ENCODE measurements around the gene NLGN1. TPM values are rescaled to one million over a fixed set of nuclear protein-coding genes. Genes with fewer than 3 reads are reported as not detected.

Gene NLGN1
- total and polyA plus RNA-seq, 2 of the 13 experiments (the other 11 are each of a cell fraction or from before 2014, with no cell fraction given), result not detected

- no peak for TF ChIP-seq ZNF891 (CRISPR knock-in tag; IDR thresholded peaks at IDR 0.05)
- TF ChIP-seq HMGA1 (CRISPR knock-in tag; conservative IDR thresholded peaks at IDR 0.05), result no peak
Measured at GRCh38 chr3:174132421-174133042, 735.0 kb downstream of the NLGN1 start (continued).

- no peak overlapping the region for H3K4me3 ChIP-seq (replicated peaks in 1 of 3; ENCODE audit: insufficient read depth in 1 of 3, low read depth in 2 of 3, low read length in 3 of 3)
- TF ChIP-seq RCOR2 (CRISPR knock-in tag; IDR thresholded peaks at IDR 0.05) (no peak), SMAD1 (CRISPR knock-in tag; IDR thresholded peaks at IDR 0.05; ENCODE audit: borderline replicate concordance, low read depth) (no peak), ZNF556 (CRISPR knock-in tag; IDR thresholded peaks at IDR 0.05; ENCODE audit: borderline replicate concordance) (no peak), POLR2AphosphoS2 (IDR thresholded peaks at IDR 0.05; ENCODE audit: low read depth, low read length) (no peak), REL (CRISPR knock-in tag; conservative IDR thresholded peaks at IDR 0.05) (no peak), POGZ (CRISPR knock-in tag; IDR thresholded peaks at IDR 0.05) (no peak), E2F1 (CRISPR knock-in tag; IDR thresholded peaks at IDR 0.05) (no peak), ZNF12 (CRISPR knock-in tag; IDR thresholded peaks at IDR 0.05) (no peak), ATM (IDR thresholded peaks at IDR 0.05; ENCODE audit: borderline replicate concordance) (no peak), ERF (CRISPR knock-in tag; IDR thresholded peaks at IDR 0.05) (no peak), ZNF512 (CRISPR knock-in tag; IDR thresholded peaks at IDR 0.05) (no peak), RAD21 (CRISPR knock-in tag; IDR thresholded peaks at IDR 0.05) (no peak), CBX1 (IDR thresholded peaks at IDR 0.05; ENCODE audit: low read depth) (no peak), FOXA3 (CRISPR knock-in tag; IDR thresholded peaks at IDR 0.05) (no peak)
- no peaks in the 10 kb centered on the region for H4K20me1 ChIP-seq (ENCODE audit: insufficient read depth, low read length)
- no peaks in the 10 kb centered on the region for H3K4me1 ChIP-seq (ENCODE audit: insufficient read depth, low read length)
- BruUV-seq (replicated peaks), result no TSS peak
- no peak overlapping the region for H3K27ac ChIP-seq (ENCODE audit: extremely low read length, insufficient read depth, low read length)
- WGBS (ENCODE audit: low lambda C conversion rate), result 2% methylated on average over 1 of the region's 1 CpG
- intact Hi-C loops (cut with micrococcal nuclease; ENCODE audit: unreplicated experiment) (no loop called here), in situ Hi-C loops (cut with HindIII; ENCODE audit: extremely low pct_ligation_motif_present, low pct_unique_long_range_greater_than_20kb) (no loop called here)
- ChIA-PET POLR2A (no interaction called here), CTCF (ENCODE audit: low intra/inter-chr PET ratio, low total read pairs) (no interaction called here)
- DNase-seq (ENCODE audit: low spot score) (no peak), ATAC-seq (no peak), FAIRE-seq (no peak)
- H3K36me3 ChIP-seq (replicated peaks in 1 of 2; ENCODE audit: control insufficient read depth in 1 of 2, insufficient read depth in 2 of 2, low read length in 2 of 2), result no peaks in the 10 kb centered on the region
- no peak overlapping the region for H3K4me2 ChIP-seq (ENCODE audit: low read depth, low read length)
- no peak overlapping the region for H2AFZ ChIP-seq (ENCODE audit: low read length)
- no peak overlapping the region for H3K9ac ChIP-seq (ENCODE audit: insufficient read depth, low read depth, low read length)
- no peaks in the 10 kb centered on the region for H3K27me3 ChIP-seq (ENCODE audit: control insufficient read depth in 1 of 2, insufficient read depth in 2 of 2, low read length in 2 of 2)
- no peaks in the 10 kb centered on the region for H3K9me3 ChIP-seq (ENCODE audit: low read length)
- no peaks in the 10 kb centered on the region for H3K79me2 ChIP-seq (ENCODE audit: insufficient read depth, low read length)
Measured at GRCh38 chr3:174146008-174146407, 748.5 kb downstream of the NLGN1 start.
